ENCODE data around the gene MAP3K3. TPM values are rescaled to one million over a fixed set of nuclear protein-coding genes. Genes with fewer than 3 reads are reported as not detected.
A peak's percentile ranks its signal among the peaks of the same experiment; 100 is the strongest.

The MAP3K3 gene
- total and polyA plus RNA-seq, 9 donors = 32.2 to 41.0 (median 36.3) TPM

DNA sequence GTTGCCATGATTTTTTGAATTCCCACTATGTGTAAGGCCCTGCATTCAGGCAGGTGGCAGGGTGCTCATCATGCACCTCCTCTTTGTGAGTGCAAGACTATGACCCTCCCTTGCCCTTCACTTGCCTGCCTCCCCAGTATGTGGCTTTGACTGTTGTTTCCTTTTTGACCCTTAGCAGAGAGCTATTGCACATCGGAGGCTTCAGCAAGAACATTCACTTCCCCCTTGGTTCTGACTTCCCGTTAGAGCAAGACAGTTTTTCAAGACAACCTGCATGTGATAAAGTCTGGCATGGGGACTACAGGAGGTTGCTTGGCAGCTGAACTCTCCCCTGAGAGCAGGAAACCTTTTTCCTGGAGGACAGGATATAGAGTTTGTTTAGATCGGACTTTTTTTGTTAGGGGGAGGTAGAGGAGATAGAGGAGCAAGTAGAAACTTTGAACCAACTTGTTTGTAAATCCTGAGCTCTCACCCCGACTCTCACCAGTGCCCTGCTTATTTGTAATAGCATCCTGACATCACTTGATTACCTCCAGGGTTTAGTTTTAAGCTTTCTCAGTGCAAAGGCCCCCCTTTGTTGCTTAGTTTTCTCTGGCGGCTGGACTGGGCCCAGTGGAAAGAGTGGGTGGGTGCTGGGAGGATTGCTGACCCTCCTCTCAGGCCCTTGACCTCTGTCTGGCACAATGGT, 43.5 kb downstream of the MAP3K3 start:
- 48 to 60% (median 56%) methylated on average over 5 of the region's 5 CpGs for WGBS, 3 donors
- no peaks in the 10 kb centered on the region for H3K36me3 ChIP-seq
- no peak overlapping the region for H3K27ac ChIP-seq

DNA sequence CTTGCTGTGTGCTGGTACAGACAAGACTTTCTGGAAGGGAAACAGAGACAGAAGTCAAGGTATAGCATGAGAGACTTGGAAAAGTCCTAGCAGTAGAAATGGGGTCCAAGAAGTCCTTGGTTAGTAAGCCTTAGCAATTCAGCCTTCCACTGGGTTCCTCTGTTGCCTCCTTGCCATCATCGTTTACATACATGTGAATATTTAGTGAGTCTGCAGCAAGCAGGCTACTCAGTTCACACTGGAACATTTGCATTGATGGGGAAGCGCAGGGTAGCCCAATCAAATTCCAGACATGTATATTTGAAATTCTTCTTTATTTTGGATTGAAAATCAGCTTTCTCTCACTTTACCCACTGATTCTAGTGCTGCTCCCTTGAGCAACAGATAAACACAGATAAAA, 50.6 kb downstream of the MAP3K3 start:
- Histone ChIP-seq H3K4me1 (ENCODE audit: insufficient read depth) (peaks cover 11% of the 10 kb centered on the region), H3K36me3 (no peaks in the 10 kb centered on the region)

More for the DNA sequence above, 43.5 kb downstream of the MAP3K3 start:
- no peak for DNase-seq
- Histone ChIP-seq H3K27me3 (no peaks in the 10 kb centered on the region), H3K9me3 (no peaks in the 10 kb centered on the region), H3K4me3 (no peak overlapping the region), H3K4me1 (ENCODE audit: insufficient read depth) (no peaks in the 10 kb centered on the region)
- intact Hi-C loops (cut with DNase I) = no loop called here
- TF ChIP-seq, protein P1, sequence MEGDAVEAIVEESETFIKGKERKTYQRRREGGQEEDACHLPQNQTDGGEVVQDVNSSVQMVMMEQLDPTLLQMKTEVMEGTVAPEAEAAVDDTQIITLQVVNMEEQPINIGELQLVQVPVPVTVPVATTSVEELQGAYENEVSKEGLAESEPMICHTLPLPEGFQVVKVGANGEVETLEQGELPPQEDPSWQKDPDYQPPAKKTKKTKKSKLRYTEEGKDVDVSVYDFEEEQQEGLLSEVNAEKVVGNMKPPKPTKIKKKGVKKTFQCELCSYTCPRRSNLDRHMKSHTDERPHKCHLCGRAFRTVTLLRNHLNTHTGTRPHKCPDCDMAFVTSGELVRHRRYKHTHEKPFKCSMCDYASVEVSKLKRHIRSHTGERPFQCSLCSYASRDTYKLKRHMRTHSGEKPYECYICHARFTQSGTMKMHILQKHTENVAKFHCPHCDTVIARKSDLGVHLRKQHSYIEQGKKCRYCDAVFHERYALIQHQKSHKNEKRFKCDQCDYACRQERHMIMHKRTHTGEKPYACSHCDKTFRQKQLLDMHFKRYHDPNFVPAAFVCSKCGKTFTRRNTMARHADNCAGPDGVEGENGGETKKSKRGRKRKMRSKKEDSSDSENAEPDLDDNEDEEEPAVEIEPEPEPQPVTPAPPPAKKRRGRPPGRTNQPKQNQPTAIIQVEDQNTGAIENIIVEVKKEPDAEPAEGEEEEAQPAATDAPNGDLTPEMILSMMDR (IDR thresholded peaks at IDR 0.05) = no peak

DNA sequence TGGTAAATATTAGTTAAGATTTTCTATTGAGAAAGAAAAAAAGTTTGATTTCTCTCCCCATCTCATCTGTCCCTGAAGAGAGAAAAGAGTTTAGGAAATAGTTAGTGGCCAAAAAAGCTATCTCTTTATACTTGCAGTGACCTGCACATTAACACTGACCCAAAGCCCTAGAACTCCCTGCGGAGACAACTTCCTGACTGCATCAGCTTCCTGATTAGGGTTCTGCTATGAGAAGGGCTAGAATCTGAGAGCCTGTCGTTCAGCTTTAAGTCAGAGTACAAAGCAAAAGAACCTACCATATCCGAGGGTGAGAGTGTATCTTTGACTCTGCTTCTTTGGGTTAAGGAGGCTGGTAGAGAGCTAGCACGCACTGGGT, 53.0 kb downstream of the MAP3K3 start:
- peak overlapping the region; percentile 7 for H3K4me3 ChIP-seq

More for the DNA sequence above, 50.6 kb downstream of the MAP3K3 start:
- Histone ChIP-seq H3K27ac (no peak overlapping the region), H3K4me3 (no peak overlapping the region), H3K9me3 (no peaks in the 10 kb centered on the region), H3K27me3 (no peaks in the 10 kb centered on the region)
- WGBS, 3 donors = 91 to 98% (median 94%) methylated on average over 2 of the region's 2 CpGs
- TF ChIP-seq EP300 (IDR thresholded peaks at IDR 0.05) (no peak), POLR2A (IDR thresholded peaks at IDR 0.05) (no peak)
- TF ChIP-seq, protein P1 (IDR thresholded peaks at IDR 0.05) = no peak
- intact Hi-C loops (cut with DNase I) = no loop called here
- DNase-seq = no peak

DNA sequence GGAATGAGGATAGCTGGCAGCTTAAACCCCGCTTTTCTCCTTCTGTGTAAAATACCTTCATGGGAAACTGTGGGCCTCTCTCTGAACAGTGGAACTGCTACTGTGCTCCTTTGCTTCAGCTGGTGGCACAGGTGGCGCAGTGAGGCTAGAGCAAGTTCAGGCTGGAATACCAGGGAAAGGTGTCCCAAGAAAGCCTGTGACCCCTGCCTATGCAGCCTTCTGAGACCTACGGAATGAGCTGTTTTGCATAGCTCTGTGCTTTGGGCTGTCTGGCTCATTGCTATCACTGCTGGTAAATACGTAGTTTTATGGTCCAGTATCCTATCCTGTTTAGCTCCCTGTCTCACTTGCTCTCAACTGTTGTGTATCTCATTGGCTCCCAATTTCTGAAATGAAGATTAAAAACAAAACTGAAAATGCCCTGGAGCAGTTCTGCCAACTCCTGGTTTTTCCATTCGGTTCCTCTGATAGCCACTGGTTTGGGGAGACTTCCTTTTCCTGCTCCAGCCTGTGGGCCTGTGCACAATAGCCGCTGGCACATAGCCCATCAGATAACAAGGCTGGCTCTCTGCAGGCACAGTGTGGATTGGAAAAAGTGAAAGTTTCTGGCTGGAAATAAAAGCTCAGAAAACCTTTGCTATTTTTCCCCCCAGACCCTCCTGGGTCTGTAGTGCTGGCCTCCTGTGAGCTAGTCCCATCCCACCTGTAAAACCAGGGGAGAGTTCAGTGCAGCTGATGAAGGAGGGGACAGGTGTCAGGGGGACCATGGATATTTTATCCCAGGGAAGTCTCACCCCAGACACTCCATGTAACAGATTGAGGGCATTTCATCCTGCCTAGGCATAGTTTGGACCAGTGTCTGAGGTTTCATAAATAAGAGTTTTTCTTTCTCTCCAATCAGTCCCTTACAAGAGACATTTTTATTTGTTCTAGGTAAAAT, 53.7 kb downstream of the MAP3K3 start:
- peak; percentile 62 to 81 (median 74) for DNase-seq
- H3K27me3 ChIP-seq = no peaks in the 10 kb centered on the region
- WGBS, 3 donors = 28 to 35% (median 28%) methylated on average over 6 of the region's 6 CpGs
- TF ChIP-seq POLR2A (IDR thresholded peaks at IDR 0.05) = no peak
- TF ChIP-seq, protein P1 (IDR thresholded peaks at IDR 0.05) = no peak
- no peak for TF ChIP-seq EP300 (IDR thresholded peaks at IDR 0.05)
- H3K36me3 ChIP-seq = no peaks in the 10 kb centered on the region
- H3K27ac ChIP-seq = peak overlapping the region in 1 of 2 donors; percentile 55
- H3K9me3 ChIP-seq = no peaks in the 10 kb centered on the region
- peak overlapping the region; percentile 7 for H3K4me3 ChIP-seq
- H3K4me1 ChIP-seq (ENCODE audit: insufficient read depth) = peaks cover 11% of the 10 kb centered on the region
- intact Hi-C loops (cut with DNase I) = no loop called here

More for the DNA sequence above, 53.0 kb downstream of the MAP3K3 start:
- H3K27me3 ChIP-seq = no peaks in the 10 kb centered on the region
- TF ChIP-seq EP300 (IDR thresholded peaks at IDR 0.05) = no peak
- TF ChIP-seq, protein P1 (IDR thresholded peaks at IDR 0.05) = no peak
- TF ChIP-seq POLR2A (IDR thresholded peaks at IDR 0.05) = no peak
- no peaks in the 10 kb centered on the region for H3K36me3 ChIP-seq
- no peak for DNase-seq
- 6 to 23% (median 12%) methylated on average over 4 of the region's 4 CpGs for WGBS, 3 donors
- H3K9me3 ChIP-seq = no peaks in the 10 kb centered on the region
- H3K27ac ChIP-seq = peak overlapping the region in 1 of 2 donors; percentile 55
- peaks cover 11% of the 10 kb centered on the region for H3K4me1 ChIP-seq (ENCODE audit: insufficient read depth)
- intact Hi-C loops (cut with DNase I) = no loop called here

All from ovary (tissue), 9 donors.